Measurements from ENCODE around the gene SNX30. TPM values are rescaled to one million over a fixed set of nuclear protein-coding genes. Genes with fewer than 3 reads are reported as not detected.

SNX30 gene
- total and polyA plus RNA-seq, 12 donors = 0.88 to 7.2 (median 3.8) TPM

DNA sequence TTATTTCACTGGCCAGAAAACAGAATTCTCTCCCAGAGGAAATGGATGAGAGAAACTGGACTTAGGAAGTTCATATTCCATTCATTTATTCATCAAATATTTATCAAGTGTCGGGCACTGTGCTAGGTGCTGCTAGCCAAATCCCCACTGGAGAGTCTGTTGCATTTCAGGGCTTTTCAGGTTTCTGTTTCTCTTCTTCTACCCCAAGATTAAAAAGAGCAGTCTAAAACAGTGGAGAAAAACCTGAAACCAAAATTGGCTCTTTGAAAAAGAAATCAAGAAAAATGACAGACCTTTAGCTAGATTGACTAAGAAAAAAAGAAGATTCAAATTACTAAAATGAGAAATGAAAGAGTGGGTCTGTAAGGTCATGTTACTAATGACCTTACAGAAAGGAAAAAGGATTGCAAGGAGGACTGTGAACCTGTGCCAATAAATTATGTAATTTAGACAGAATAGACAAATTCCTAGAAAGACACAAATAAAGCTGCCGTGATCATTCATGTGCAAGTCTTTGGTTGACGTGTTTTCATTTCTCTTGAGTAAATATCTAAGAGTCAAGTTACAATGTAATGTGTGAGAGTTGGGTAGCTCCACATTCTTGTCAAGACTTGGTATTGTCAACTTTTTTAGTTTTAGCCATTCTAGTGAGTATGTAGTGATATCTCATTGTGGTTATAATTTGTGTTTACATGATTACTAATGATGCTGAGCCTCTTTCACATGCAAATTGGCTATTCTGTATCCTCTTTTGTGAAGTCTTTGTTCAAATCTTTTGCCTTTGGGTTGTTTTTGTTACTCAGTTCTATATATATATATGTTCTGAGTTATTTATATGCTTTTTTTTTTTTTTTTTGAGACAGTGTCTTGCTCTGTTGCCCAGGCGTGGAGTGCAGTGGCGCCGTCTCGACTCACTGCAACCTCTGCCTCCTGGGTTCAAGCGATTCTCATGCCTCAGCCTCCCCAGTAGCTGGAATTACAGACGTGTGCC lies 23.7 kb downstream of the SNX30 start:
- no peak for DNase-seq
- H3K27me3 ChIP-seq = no peaks in the 10 kb centered on the region
- H3K9me3 ChIP-seq = no peaks in the 10 kb centered on the region
- H3K4me1 ChIP-seq = peaks cover 0 to 30% (median 14%) of the 10 kb centered on the region in 9 donors
- H3K36me3 ChIP-seq = no peaks in the 10 kb centered on the region
- no peak for ATAC-seq
- TF ChIP-seq, protein P1, sequence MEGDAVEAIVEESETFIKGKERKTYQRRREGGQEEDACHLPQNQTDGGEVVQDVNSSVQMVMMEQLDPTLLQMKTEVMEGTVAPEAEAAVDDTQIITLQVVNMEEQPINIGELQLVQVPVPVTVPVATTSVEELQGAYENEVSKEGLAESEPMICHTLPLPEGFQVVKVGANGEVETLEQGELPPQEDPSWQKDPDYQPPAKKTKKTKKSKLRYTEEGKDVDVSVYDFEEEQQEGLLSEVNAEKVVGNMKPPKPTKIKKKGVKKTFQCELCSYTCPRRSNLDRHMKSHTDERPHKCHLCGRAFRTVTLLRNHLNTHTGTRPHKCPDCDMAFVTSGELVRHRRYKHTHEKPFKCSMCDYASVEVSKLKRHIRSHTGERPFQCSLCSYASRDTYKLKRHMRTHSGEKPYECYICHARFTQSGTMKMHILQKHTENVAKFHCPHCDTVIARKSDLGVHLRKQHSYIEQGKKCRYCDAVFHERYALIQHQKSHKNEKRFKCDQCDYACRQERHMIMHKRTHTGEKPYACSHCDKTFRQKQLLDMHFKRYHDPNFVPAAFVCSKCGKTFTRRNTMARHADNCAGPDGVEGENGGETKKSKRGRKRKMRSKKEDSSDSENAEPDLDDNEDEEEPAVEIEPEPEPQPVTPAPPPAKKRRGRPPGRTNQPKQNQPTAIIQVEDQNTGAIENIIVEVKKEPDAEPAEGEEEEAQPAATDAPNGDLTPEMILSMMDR (IDR thresholded peaks at IDR 0.05) = no peak
- H3K27ac ChIP-seq = no peak overlapping the region
- intact Hi-C loops (cut with DNase I) = no loop called here
- H3K4me3 ChIP-seq = no peak overlapping the region
- WGBS, 2 donors = 82 to 84% methylated on average over 9 of the region's 9 CpGs

DNA sequence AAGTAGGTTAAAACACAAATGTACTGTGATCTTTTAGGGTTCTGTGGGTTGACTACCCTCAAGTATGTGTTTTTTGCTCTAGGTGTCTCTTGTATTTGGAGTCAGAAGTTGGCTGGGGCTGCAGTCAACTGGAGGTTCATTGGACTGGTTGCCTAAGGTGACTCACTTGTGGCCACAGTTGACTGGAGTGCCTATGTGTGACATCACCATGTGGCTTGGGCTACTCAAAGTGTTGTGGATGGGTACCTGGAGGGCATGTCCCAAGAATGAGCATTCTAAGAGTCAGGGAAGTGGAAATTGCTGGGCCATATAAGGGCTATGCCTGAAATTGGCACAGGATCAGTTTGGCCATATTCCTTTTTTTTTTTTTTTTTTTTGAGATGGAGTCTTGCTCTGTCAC lies 27.4 kb downstream of the SNX30 start:
- H3K9me3 ChIP-seq = no peaks in the 10 kb centered on the region
- no peak overlapping the region for H3K4me3 ChIP-seq
- H3K27ac ChIP-seq = no peak overlapping the region
- H3K4me1 ChIP-seq = peaks cover 0 to 20% (median 6%) of the 10 kb centered on the region in 9 donors
- H3K27me3 ChIP-seq = no peaks in the 10 kb centered on the region
- intact Hi-C loops (cut with DNase I) = no loop called here
- no peak for DNase-seq
- TF ChIP-seq, protein P1 (IDR thresholded peaks at IDR 0.05) = no peak
- no peak for ATAC-seq
- H3K36me3 ChIP-seq = no peaks in the 10 kb centered on the region

DNA sequence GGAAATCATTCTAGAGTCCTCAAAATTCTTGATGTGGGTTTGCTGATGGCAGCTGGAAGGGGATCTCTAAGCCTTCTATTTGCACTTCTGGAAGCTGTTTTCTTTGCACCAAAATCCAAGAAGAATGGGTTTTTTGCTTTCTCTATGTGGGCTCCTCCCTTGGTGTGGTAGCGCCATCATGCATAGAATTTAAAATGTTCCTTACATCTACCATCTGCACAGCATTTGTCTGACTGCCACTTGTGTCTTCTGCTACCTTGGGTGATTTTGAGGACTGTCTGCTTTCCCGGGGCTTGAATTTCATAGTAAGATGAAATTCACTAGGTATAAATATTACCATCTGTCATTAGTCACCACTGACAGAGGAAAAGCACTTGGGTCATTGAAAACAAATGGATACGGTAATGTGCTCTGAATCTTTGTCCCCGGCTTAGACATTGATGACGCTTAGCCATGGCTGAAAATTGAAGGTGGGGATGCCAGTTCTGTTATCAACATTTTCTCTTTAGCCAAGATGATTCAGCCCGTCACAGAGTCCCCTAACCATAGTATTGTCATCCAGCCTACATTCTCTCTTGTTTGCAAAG lies 30.0 kb downstream of the SNX30 start:
- ATAC-seq = peak in 1 of 8 donors; percentile 58
- intact Hi-C loops (cut with DNase I) = no loop called here

DNA sequence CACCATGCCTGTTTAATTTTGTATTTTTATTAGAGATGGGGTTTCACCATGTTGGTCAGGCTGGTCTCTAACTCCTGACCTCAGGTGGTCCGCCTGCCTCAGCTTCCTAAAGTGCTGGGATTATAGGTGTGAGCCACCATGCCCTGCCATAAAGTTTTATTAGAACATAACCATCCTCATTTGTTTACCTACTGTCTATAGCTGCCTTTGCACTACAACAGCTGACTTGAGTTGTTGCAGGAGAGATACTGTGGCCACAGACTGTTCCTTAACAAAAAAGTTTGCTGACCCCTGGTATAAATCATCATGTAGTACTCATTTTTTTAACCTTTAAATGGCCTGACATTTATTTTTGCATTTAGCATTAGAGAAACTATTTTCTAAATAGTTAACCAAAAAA lies 31.7 kb downstream of the SNX30 start:
- DNase-seq = no peak
- H3K4me1 ChIP-seq = peaks cover 0 to 27% (median 11%) of the 10 kb centered on the region in 9 donors
- TF ChIP-seq, protein P1 (IDR thresholded peaks at IDR 0.05) = no peak
- no peak overlapping the region for H3K27ac ChIP-seq
- H3K36me3 ChIP-seq = no peaks in the 10 kb centered on the region
- intact Hi-C loops (cut with DNase I) = no loop called here
- 96 to 100% methylated on average over 1 of the region's 1 CpG for WGBS, 2 donors
- no peaks in the 10 kb centered on the region for H3K27me3 ChIP-seq
- no peaks in the 10 kb centered on the region for H3K9me3 ChIP-seq
- no peak for ATAC-seq
- H3K4me3 ChIP-seq = no peak overlapping the region

More for the DNA sequence above, 30.0 kb downstream of the SNX30 start:
- H3K36me3 ChIP-seq = no peaks in the 10 kb centered on the region
- H3K27me3 ChIP-seq = no peaks in the 10 kb centered on the region
- TF ChIP-seq, protein P1 (IDR thresholded peaks at IDR 0.05) = no peak
- no peaks in the 10 kb centered on the region for H3K9me3 ChIP-seq
- DNase-seq = no peak
- WGBS, 2 donors = 60 to 72% methylated on average over 6 of the region's 6 CpGs
- H3K4me3 ChIP-seq = no peak overlapping the region
- H3K4me1 ChIP-seq = peaks cover 0 to 27% (median 11%) of the 10 kb centered on the region in 9 donors
- no peak overlapping the region for H3K27ac ChIP-seq

Measured in heart right ventricle (tissue), 16 donors.